GM18511 (cell line): ENCODE data around the gene STAT5B.
A peak's percentile ranks its signal among the peaks of the same experiment; 100 is the strongest.
"Not testable (repeated sequence)": the region's sequence is repeated elsewhere in the genome, so short reads cannot be mapped to it uniquely, and the experiment has no call there.

Experiments used
- ATAC-seq: cut with Tn5 transposase; IDR thresholded peaks from one replicate; pipeline ENCODE4 v1.9.1; 2021; ENCODE audit warnings: mild to moderate bottlenecking, moderate library complexity; ENCODE audit not compliant: unreplicated experiment

The STAT5B gene

DNA sequence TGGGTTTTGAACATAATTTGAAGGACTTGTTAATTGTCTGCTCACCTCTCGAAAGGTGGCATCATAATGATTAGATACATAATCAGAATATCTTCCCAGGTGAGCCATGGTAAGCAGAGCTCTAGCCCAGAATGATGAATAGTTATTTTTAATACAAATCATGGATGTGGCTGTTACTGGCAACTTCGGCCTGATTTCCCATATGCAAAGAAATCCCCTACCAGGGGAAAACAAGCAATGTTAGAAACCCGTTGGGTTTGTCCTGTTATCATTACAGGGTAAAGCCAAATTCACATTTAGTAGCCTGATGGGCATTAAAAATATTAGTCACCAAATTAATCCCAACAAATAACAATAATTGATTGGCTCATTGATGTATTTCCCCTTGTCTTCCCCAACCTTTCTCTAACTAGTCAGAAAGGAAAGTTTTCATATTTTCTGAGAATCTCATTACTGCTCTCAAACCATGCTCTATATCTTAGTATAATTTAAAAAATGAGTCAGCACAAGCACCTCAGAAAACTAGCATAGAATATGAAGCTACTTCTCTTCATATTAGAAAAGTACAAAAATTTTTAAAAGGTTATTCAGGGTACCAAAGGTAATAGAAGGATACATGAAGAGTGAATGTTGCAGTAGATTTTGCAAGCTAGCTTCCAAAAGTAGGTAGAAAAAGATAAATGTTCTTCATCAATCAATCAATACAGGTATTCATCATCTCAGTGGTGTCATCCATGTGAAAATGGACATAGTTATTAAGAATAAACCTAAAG, 5.0 kb downstream of the STAT5B start:
- no peak for ATAC-seq

DNA sequence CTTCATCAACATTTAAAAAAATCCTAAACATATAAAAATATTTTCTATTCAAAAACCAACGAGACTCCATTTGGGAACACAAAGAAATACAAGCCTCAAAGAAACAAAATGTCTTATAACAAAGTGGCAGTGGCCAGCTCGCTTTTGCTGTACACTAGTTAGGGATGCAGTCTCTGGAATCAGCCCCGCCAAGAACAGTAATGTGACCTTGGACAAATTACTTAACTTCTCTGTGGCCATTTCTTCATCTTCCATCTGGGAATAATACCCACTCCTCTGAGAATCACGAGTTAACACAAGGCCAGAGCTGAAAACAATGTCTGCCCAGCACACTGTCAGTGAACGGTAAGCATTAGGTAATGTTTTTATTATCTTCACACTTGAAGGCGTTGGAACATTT, 5.6 kb downstream of the STAT5B start:
- no peak for ATAC-seq

DNA sequence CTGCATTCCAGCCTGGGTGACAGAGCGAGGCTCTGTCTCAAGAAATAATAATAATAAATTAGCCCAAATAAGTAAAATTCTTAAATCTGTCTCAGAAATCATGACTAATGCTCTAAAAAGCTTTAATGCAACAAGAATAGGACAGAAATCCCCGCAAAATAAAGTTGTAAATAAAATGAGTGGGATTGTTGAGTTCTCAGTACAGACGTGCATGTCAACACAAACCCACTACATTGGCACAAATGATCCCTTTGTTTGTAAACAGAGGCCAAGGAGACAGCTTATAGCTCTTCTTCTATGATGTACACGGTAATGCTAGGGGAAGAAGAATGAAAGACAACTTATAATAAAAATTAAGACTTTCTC, 6.0 kb downstream of the STAT5B start:
- ATAC-seq, result no peak

DNA sequence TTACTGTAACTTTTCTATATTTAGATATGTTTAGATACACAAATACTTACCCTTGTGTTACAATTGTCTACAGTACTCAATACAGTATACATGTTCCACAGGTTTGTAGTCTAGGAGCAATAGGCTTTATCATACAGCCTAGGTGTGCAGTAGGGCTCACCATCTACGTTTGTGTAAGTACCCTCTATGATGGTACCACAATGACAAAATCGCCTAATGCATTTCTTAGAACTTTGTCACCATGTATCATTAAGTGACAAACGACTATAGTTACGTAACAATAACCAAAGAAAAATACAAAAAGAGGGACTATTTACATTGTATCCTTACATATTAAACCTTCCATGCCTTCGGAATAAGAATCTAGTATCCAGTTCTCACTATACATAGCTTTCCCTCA, 8.0 kb downstream of the STAT5B start:
- no peak for ATAC-seq

DNA sequence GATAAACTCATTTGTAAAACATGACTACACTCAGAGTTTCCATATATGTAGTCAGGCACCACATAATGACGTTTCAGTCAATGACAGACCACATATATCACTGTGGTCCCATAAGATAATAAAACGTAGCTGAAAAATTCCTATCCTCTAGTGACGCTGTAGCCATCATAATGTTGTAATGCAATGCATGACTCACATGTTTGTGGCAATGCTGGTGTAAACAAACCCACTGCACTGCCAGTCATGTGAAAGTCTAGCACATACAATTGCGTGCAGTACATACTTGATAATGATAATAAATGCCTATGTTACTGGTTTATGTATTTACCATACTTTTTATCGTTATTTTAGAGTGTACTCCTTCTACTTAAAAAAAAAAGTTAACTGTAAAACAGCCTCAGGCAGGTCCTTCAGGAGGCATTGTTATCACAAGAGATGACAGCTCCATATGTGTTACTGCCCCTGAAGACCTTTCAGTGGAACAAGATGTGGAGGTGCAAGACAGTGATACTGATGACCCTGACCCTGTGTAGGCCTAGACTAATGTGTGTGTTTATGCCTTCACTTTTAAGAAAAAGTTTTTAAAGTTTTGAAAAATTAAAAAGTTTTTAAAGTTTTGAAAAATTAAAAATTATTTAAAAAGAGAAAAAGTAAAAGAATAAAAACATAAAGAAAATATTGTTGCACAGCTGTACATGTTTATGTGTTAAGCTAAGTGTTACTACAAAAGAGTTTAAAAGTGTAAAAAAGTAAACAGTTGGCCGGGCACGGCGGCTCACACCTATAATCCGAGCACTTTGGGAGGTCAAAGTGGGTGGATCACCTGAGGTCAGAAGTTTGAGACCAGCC, 9.0 kb downstream of the STAT5B start:
- ATAC-seq, result no peak

DNA sequence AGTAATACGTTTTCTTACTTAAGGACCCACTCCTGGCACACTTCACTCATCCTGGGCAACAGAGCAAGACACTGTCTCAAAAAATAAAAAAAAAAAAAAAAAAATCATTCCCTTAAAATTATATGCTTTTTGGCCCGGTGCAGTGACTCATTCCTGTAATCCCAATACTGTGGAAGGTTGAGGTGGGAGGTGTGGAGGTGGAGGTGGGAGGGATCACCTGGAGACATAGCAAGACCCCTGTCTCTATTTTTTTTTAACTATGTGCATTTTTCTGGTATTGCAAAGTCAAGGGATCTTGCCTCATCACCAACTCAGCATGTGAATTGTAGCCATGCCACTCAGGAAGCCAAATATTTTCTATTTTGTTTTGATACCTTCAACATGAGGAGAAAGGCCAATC, 9.7 kb downstream of the STAT5B start:
- ATAC-seq, result no peak

DNA sequence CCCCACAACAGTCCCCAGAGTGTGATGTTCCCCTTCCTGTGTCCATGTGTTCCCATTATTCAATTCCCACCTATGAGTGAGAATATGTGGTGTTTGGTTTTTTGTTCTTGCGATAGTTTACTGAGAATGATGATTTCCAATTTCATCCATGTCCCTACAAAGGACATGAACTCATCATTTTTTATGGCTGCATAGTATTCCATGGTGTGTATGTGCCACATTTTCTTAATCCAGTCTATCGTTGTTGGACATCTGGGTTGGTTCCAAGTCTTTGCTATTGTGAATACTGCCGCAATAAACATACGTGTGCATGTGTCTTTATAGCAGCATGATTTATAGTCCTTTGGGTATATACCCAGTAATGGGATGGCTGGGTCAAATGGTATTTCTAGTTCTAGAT, 11.8 kb downstream of the STAT5B start:
- ATAC-seq, result not testable (repeated sequence)

DNA sequence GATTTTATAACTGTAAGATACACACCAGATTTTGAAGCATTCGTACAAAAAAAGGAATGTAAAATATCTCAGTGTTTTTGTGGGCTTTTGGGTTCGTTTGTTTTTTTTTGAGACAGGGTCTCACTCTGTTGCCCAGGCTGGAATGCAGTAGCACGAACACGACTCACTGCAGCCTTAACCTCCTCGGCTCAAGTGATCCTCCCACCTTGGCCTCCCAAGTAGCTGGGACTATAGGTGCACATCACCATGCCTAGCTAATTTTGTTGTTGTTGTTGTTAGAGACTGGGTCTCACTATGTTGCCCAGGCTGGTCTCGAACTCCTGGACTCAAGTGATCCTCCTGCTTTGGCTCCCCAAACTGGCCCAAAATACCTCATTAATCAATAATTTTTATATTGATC, 15.9 kb downstream of the STAT5B start:
- no peak for ATAC-seq

DNA sequence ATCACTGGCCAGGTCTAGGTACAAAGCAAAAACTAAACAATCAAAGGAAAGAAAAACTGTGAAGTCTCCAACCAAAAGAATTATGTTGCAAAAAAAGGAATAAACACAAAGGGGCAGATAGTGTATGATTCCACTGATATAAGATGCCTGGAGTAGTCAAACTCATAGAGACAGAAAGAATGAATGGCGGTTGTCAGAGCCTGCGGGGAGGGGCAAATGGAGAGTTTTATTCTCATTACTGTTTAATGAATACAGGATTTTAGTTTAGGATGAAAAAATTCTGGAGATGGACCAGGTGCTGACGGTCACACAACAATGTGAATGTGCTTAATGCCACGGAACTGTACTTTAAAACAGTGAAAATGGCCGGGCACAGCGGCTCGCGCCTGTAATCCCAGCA, 20.7 kb downstream of the STAT5B start:
- ATAC-seq, result no peak

DNA sequence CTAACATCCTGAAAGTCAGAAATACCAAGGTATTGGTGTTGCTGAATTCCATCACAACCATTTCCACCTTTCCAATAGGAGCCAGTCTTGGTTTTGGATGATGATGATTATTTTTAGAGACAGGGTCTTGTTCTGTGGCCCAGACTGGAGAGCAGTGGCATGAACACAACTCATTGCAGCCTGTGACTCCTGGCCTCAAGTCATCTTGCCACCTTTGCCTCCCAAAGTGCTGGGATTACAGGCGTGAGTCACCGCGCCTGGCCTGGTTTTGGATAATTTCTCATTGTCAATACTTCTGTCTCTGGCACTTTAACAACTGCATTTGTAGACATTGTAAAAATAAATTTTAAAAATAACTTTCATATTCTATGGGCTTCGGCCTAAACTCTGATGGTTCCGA, 22.6 kb downstream of the STAT5B start:
- ATAC-seq, result no peak

DNA sequence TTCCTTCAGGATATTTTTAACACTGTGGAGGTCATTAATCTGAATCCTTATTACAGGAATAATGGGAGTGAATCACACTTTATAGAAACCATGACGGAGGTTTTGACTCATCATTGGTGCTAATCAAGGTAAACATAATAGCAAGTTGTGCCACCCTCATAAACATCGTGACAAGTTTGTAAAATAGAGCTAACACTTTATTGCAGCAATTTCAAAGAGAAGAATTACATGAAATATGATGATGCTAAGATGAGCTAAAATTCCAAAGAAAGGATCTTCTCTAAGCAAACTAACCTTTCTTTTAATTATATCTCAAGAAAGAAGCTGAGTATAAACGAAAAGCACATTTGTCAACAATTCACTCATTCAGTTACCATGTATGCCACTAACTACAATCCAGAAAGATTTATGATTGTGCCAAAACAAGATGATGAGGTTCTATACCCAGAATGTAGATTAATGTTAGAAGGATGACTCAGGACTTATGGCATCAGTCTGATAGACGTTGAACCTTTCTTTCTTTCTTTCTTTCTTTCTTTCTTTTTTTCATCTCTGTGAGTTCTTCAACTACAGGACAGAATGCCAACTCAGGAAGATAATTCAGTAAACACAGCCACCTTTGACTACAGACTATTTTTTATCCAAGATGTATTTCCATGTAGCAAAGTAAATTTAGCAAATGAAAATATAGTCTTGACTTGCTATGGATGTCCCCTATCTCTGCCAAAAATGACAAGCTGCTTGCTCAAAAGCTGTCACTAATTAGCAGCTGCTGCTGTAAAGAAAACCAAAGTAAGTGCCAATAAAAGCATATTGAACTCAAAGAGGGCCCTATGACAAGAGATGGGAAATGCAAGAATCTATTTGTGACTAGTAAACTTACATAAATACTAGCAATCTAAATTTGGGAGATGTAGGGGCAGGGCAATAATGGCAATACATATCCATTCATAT, 23.3 kb downstream of the STAT5B start:
- ATAC-seq, result no peak

DNA sequence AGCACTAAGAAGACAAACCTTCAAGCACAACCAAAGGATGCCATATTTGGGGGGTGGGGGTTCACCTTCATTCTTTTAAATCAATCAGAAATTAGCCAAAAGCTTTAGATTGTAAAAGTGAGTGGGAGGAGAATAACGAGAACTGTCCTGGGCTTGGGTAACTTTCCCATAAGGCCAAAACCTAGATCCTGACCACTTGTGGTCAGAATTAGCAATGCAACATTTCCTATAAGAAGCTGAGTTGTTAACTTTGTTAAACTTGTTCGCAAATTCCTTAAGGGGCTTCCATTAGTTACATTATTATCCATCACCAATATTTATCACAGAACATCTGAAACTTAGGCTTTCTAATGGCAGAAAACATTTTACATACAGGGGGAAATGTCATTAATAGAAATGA, 25.1 kb downstream of the STAT5B start:
- no peak for ATAC-seq

DNA sequence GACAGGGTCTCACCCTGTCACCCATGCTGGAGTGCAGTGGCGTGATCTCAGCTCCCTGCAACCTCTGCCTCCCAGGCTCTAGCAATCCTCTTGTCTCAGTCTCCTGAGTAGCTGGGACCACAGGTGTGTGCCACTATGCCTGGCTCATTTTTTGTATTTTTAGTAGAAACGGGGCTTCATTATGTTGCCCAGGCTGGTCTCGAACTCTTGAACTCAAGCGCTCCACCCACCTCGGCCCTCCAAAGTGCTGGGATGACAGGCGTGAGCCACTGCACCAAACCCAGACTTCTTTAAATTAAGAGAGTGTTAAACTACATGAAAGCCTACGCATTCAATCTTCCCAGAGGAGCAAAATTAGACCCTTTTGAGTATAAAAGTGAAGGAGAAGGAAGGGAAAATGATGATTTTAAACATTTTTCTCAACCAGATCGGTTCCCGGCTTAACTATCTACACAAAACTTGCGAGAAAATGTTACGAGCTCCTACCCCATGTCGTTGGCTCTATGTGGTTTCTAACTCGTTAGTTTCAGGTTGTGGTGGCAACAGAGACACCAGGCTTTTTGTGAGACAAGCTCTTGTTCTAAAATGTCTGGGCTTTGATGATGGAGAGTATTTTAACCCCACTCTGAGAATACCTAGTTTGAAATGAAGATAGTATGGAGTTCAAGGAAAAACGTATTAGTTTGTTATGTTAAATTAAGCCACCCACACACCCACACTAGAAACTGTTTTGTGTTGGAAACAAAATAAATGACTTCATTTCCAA, 26.3 kb downstream of the STAT5B start:
- ATAC-seq, result no peak

DNA sequence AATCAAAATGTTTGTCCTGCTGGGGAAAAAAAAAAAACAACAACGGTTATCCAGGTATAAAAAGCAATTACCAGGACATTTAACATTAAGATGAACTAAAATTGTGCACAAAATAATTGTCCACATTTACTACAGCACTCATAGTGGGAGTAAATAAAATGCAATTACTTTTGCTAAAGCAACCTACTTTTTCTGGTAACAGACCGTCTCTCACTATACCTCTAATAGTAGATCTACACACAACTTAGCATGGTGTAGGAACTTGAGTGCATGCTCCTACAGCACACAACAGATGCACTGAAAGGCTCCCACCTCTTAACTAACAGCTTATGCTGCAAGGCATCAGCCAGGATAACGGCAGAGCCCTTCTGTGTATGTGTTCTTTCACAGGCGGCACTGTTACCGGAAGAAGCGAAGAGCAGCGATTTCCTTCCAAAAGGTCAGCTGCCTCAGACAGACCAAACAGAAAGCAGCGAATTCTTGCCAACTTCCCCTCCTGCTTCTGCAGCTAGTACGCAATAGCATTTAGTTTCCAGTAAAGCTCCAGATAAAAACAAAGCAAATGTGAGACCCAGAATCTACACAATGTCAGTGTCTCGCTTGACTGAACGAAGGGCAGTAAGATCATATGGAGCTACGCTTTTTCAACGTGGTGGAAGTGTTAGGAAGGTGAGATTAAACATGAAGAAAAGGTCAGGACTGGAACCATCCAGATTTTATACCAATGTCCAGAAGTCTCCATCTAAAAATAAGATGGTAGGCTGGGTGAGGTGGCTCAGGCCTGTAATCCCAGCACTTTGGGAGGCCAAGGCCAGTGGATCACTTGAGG, 27.6 kb downstream of the STAT5B start:
- peak; percentile 83 for ATAC-seq

DNA sequence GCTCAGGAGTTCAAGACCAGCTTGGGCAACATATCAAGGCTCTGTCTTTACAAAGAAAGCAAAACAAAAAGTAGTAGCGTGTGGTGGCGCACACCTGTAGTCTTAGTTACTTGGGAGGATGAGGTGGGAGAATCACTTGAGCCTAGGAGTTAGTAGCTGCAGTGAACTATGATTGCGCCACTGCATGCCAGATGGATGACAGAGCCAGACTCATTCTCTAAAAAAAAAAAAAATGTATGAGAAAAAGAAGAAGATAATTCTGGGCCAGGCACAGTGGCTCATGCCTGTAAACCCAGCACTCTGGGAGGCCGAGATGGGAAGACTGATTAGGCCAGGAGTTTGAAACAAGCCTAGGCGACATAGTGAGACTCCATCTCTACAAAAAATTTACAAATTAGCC, 28.5 kb downstream of the STAT5B start:
- ATAC-seq, result no peak

DNA sequence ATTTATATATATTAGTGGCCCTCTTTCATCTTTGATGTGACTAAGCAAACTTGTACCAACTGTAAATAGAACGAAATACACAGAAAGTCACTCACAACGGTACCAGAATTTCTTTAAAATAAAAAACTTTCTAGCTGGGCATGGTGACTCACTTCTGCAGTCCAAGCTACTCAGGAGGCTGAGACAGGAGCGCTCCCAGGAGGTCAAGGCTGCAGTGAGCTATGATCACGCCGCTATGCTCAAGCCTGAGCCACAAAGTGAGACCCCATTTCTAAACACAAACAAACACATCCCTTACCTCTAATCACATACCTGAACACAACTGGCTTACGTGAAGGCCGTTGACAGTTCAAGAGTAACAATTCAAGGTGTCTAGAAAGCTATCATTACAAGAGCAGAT, 29.7 kb downstream of the STAT5B start:
- no peak for ATAC-seq

DNA sequence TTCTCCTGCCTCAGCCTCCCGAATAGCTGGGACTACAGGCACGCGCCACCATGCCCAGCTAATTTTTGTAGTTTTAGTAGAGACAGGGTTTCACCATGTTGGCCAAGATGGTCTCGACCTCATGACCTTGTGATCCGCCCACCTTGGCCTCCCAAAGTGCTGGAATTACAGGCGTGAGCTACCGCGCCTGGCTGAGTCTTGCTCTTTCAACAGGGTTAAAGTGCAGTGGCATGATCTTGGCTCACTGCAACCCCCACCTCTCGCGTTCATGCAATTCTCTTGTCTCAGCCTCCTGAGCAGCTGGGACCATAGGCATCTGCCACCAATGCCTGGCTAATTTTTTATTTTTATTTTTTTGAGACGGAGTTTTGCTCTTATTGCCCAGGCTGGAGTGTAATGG, 31.0 kb downstream of the STAT5B start:
- not testable (repeated sequence) for ATAC-seq

DNA sequence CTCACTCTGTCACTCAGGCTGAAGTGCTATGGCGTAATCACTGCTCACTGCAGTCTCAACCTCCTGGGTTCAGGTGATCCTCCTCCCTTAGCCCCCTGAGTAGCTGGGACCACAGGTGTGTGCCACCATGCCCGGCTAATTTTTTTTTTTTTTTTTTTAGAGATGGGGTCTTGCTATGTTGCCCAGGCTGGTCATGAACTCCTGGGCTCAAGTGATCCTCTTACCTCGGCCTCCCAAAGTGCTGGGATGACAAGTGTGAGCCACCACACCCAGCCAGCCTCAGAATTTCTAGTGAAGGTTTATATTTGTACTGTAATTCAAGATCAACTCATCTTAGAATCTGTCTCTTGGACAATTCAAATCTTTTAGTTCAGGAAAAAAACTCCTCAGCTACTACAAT, 32.1 kb downstream of the STAT5B start:
- not testable (repeated sequence) for ATAC-seq

DNA sequence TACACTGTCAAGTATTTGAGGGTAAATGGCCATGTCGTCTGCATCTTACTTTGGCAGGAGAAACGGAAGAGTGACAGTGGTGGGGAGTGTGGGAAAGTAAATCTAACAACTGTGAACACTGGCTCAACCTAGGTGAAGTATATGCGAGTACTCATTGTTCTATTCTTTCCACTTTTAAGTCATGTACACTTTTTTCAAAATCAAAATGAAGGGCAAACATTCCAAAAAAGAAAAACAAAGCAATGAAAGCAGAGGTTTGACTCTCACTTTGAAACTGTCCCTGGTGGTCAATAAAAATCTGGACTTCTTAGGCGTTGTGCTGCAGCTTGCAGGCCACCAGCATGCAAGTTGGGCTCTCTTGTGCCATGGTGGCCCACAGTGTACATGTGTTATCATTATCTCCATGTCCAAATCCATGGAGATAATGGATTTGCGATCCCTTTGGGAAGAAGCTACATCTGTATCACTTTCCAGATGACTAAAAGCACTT, 32.7 kb downstream of the STAT5B start:
- ATAC-seq, result no peak
